OCI-LY1 (cell line): Measurements from ENCODE around the gene KIAA0319L.

Experiments
- CTCF ChIP-seq: fragments of 200-600 bp; sonication (generic), shearing (Covaris generic); IDR thresholded peaks from 2 replicates; pipeline ENCODE4 v1.5.1; 2017; ENCODE audit warnings: mild to moderate bottlenecking, antibody characterized with exemption, low read length, moderate library complexity, mixed read lengths
- EZH2 ChIP-seq: fragments of 200-600 bp; sonication (generic), shearing (Covaris generic); IDR thresholded peaks from 2 replicates; pipeline ENCODE4 v1.8.0; 2017; ENCODE audit warnings: borderline replicate concordance, mixed run types, mild to moderate bottlenecking, antibody characterized with exemption, low read length, moderate library complexity, mixed read lengths

GRCh38 chr1:35486858-35487408, 70.3 kb downstream of the KIAA0319L start:
- TF ChIP-seq CTCF = no peak
- TF ChIP-seq EZH2 = no peak
